ENCODE measurements around the gene KIF26B.
A peak's percentile ranks its signal among the peaks of the same experiment; 100 is the strongest.

Gene KIF26B

DNA sequence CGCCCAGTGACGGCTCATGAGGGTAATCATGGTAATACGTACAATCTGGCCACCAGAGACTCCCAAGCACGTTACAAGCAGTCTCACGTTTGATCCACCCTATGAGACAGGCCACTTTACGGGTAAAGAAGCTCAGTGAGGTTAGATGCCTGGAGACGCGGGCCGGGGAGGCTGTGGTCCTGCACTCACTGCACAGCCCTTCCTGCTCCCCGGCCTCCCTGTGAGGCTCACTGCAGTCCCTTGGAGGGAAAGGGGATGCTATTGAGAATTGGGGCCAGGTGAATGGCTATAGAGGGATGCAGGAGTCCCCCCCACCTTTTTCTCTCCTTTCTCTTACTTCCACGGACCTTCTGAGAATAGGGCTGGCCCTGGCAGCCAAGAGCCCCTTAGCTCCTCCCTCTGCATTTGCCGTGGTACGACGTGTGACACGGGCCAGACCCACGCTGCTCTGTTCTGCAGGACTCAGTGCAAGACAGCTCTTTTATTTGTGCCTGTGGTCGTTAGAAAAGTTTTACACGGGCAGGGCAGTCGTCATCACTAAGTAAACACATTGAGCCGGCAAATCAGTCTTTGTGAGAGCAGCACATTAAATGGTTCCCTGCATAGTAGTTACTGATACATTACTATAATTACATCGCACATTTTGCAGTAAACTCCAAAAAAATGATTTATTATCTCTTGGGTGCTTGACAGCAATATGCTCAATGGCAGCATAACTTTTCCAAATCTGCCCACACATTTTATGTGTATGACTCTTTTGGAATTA is 18.8 kb downstream of the KIF26B start:
- peak; percentile 36 for DNase-seq

DNA sequence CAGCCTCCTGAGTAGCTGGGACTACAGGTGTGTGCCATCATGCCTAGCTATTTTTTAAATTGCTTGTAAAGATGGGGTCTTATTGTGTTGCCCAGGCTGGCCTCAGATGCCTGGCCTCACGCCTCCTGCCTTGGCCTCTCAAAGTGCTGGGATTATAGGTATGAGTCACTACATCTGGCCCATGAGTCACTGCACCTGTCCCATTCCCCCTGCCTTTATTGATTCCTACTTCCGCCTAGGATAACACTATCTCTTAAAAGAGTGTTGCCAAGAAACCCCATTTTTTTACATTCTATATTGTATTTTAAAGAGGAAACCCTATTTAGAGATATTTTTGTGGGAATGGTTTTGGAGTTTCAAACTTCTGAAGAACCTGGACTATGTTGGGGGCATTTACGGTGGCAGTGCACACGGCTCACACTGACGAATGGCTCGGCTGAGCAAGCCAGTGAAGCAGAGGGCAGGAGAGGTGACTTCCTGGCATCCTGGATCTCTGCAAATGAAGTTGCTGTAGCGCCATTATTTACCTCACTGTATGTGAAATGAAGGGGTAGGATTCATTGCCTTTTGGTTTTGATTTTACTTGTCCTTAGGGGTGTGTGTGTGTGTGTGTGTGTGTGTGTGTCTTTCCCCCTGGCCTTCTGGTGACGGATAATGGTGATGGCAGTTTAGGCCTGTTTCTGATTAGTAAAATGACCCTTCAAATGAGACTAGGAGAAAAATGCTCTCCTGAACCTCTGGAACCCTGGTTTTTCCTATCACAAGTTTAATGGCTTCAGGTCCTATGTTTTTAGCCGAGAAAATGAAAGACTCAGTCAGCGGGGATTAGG is 22.5 kb downstream of the KIF26B start:
- peak; percentile 68 for DNase-seq

DNA sequence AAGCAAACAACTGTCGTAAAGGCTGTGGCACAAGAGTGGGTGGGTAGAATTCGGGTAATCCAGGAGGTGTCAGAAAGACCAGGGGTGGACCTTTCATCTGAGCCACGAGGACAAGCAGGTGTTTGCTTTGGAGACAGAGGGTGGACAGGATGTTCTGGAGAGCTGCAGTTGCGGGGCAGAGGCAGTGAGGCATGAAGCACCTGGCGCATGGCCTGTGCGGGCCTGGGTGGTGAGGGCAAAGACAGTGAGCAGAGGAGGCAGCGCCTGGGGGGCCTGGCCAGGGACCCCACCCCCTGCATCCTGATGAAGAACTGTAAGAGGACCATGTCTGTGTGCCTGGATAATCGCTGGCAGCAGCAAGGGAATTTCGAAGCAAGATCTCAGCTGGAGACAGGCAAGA is 24.9 kb downstream of the KIF26B start:
- peak; percentile 24 for DNase-seq

DNA sequence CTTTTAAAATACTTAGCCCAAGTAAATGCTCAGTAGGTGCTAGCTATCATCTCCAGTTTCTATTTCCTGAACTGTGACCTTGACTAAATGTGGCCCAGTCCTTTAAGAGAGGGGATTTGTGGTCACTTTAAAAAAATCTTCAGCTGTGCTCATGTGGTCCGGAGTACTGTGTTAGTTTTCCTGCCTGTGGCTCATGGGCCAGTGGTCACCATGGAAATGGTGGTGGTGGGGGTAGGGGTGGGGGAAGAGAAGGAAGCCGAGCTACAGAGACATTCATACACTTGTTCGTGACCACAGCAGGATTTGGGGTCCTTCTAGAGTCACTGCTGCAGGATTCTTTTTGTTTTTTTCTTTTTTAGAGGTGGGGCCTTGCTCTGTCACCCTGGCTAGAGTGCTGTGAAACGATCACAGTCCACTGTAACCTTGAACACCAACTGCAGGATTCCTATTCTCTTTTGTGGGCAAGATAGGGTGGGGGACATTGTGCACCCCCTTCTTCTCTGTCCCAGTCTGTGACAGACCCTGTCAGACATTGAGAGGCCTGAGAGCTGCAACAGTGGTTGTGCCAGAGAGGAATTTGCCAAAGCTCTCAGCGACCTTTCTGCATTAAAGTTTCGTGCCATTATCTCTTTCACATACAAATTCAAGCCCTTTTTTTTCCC is 25.8 kb downstream of the KIF26B start:
- DNase-seq = no peak

GRCh38 chr1:245181158-245181517 is 26.4 kb downstream of the KIF26B start:
- no peak for DNase-seq

DNA sequence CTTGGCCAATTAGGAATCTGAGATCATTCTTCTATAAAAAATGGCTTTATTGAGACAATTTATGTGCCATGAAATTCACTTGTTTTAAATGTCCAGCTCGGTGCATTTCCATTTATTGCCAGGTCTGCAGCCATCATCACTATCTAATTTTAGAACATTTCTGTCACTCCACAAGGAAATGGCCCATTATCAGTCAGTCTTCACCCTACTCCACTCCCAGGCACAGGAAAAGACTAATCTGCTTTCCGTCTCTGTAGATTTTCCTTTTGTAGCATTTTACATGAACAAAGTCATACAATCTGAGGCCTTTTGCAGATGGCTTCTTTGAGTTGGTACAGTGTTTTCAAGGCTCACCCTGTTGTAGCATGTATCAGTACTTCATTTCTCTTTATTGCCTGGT is 27.2 kb downstream of the KIF26B start:
- no peak for DNase-seq

DNA sequence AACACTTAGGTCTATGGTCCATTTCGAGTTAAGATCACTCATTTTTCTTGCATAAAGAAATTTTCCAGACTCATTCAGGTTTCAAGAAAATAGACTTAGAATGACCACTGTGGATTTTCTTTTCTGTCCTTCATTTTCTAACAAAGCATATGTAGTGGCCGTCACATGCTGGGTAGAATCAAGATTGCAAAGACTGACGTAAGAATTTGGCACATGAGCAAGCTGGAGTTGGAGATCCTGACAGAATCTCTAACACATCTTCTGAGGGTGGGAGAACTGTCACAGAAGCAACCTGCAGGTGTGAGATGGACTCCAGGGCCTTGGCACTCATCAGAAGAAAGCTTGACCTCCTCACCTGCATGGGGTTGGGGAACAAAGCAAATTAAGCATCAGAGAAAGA is 28.6 kb downstream of the KIF26B start:
- DNase-seq = no peak

GRCh38 chr1:245184779-245185178 is 30.0 kb downstream of the KIF26B start:
- DNase-seq = no peak

- DNase-seq = no peak
Observed at GRCh38 chr1:245188403-245188802, 33.6 kb downstream of the KIF26B start.

- no peak for DNase-seq
Observed at GRCh38 chr1:245195398-245195797, 40.6 kb downstream of the KIF26B start.

- no peak for DNase-seq
Observed at GRCh38 chr1:245197121-245197520, 42.3 kb downstream of the KIF26B start.

- DNase-seq = no peak
Observed at GRCh38 chr1:245197911-245198379, 43.2 kb downstream of the KIF26B start.

DNA sequence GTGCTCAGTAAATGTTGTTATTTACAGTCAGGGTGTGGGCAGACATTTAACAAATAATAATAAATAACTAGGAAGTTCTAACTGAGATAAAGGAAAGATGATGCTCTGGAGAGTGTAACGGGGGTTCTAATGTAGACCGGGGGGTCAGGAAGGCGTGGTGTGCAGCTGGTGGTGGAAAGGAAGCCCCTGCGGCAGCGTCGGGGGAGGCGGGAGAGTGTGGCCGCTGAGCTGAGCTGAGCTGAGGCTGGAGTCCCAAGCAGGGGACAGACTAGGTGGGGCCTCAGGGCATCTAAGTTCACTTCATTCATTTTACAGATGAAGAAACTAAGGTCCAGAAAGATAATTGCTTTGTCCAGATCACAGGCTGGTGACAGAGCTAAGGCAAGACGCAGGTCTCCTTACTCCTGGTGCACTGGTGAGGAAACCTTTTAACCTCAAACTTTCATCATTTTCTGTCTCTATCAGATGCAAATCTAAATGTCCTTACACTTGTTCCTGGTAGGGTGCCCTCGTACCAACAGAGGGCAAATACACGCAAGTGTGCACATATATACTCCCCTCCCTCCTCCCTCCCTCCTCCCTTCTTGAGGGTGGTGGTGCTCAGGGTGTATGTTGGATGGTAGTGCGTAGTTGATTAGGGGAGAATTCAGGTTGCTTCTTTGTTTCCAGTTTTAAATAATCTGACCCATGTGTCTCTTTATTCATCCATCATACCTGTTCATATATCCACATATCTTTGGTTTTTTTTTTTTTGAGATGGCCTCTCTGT is 44.1 kb downstream of the KIF26B start:
- DNase-seq = no peak

DNA sequence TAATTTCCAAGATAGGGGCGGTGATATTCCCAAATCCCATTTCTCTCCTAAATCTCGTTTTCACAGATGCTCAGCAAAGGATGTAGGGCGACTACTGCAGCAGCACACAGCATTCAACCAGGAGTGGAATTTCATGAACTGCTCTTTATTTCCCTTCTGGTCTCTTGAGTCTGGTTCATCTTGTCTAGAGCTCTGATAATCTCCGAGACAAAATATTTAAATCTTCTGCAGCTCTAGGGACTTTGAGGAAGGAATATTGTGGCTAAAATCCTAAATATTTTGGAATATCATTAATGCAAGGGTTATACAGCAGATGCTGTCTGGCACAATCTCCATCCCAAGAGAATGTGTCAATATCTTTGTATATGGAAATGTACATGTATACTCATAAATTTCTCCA is 45.4 kb downstream of the KIF26B start:
- DNase-seq = no peak

DNA sequence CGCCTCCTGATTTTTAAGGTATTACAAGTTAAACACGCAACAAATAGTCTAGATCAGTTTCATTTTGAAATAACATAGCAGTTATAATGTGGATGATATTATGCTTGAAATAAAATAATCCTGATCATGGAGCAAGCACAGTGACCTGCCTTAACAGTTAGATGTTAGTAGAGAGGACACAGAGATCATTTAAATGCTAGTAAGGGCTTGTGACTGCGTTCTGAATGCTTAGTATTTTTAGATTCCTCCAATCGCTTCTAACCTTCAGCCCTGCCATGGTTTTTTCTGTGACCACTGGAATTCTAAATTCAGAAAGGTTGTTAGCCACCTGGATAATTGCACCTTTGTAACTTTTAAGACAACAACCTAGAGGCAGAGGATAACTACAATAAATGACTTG is 46.4 kb downstream of the KIF26B start:
- no peak for DNase-seq

GRCh38 chr1:245201827-245202226 is 47.0 kb downstream of the KIF26B start:
- DNase-seq = no peak

- DNase-seq = no peak
Observed at GRCh38 chr1:245205396-245205795, 50.6 kb downstream of the KIF26B start.

DNA sequence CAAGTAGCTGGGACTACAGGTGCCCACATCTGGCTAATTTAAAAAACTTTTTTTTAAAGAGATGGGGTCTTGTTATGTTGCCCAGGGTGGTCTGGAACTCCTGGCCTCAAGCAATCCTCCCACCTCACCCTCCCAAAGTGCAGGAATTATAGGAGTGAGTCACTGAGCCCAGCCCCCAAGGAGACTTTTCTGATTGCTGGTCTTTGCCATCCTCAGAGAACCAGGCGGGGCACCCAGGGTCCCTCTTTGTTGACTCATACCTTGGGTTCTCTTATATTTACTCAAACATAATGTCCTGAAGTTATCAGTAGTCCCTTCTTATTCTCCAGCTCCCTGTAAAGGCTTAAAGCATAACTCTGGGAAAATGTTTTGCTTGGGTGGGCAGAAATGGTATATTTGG is 51.1 kb downstream of the KIF26B start:
- no peak for DNase-seq

- DNase-seq = no peak
Observed at GRCh38 chr1:245207056-245207638, 52.4 kb downstream of the KIF26B start.

DNA sequence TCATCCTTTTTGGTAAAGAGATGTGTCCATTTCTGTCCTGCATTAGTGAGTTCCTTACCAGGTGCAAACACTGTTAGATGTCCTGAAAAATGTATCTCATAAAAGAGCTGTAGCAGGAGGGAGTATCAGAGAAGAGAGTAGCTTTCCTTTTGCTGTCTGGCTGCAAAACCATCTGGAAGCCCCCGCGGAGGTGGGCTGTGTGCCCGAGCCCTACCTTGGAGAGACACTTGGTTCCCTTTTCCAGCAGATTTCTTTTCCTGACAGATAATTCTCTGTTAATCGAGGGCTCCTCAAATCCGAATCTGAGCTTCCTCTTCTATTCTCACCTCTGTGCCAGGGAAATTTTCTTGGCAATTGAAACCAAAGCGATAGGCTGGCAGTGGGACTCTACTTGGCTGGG is 53.0 kb downstream of the KIF26B start:
- DNase-seq = no peak

DNA sequence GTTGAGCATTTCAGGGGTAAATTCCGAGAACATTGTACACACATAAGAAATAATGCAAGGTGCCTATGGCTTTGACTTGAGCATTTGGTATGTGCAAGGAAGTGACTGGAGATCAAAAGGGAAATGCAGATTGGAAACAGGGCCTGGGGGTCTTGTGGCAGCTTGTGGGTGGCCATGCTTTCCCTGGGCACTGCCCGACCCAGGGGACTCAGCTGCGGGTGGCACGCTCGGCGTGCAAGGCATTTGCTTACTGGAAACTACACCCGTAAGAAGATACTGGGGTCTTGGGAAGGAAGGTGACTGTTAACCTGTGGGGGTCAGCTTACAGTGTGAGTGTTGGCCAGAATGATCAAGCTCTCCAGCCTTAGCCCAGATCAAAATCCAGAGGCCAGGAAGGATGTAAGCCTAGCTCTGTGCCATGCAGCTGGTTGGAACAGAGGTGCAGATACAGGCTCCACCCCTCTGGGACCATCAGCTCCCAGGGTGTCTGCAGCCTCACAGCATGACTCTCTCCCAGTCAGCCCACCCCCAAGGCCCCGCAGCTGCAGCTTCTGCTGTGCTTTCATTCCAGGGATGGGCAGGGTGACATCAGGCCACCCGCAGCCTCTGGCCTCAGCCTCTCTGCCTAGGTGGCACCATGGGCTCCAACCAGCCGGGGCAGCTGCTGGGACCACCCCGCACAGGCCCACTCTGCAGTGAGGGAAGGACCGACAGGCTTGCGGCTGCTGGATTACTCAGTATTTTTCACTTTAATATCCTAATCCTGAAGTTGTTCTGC is 55.1 kb downstream of the KIF26B start:
- no peak for DNase-seq

Data from NCI-H774 (cell line).